BJ (cell line): ENCODE measurements around the gene CIC. TPM values are rescaled to one million over a fixed set of nuclear protein-coding genes. Genes with fewer than 3 reads are reported as not detected.

ENCODE experiments used
- CTCF ChIA-PET: fragments of 350-600 bp; formaldehyde crosslinking; extraction: SDS; loops from one replicate; lab custom pipeline; 2021; ENCODE audit warnings: antibody characterized with exemption, inconsistent platforms; lab: Yijun Ruan, JAX
- POLR2A ChIA-PET: fragments of 300-600 bp; sonication (Branson Sonifier 250); formaldehyde crosslinking; extraction: SDS; loops from one replicate; lab custom pipeline; 2021; ENCODE audit warnings: antibody characterized with exemption; lab: Charles Lee
- DNase-seq: peaks from one replicate; pipeline ENCODE4 v3.0.0-alpha.2; 2011; ENCODE audit warnings: low read depth
- H3K27me3 ChIP-seq: 2 replicates; pipeline ENCODE4 v1.6.0; 2011; ENCODE audit warnings: low read length; ENCODE audit not compliant: control insufficient read depth, insufficient read depth
- H3K36me3 ChIP-seq: 2 replicates; pipeline ENCODE4 v1.5.1; 2011; ENCODE audit warnings: low read length; ENCODE audit not compliant: control insufficient read depth, insufficient read depth
- H3K4me3 ChIP-seq: 2 replicates; pipeline ENCODE4 v1.5.1; 2011; ENCODE audit warnings: low read depth, mild to moderate bottlenecking, control low read depth, low read length
- polyA plus RNA-seq: library from polyadenylated mRNA; depleted of rRNA; stranded (reverse); fragments of >200 nt; gene quantifications from 2 replicates; pipeline ENCODE4 v1.2.3, GENCODE V29; 2011
- TF ChIP-seq, protein P1 (sequence below): IDR thresholded peaks from 2 replicates; pipeline ENCODE4 v1.5.1; 2011; ENCODE audit warnings: low read depth, mild to moderate bottlenecking, control low read depth, inconsistent platforms, low read length, moderate library complexity; ENCODE audit not compliant: insufficient read depth

Gene CIC
- polyA plus RNA-seq, 1 experiment: 7.0 TPM

DNA sequence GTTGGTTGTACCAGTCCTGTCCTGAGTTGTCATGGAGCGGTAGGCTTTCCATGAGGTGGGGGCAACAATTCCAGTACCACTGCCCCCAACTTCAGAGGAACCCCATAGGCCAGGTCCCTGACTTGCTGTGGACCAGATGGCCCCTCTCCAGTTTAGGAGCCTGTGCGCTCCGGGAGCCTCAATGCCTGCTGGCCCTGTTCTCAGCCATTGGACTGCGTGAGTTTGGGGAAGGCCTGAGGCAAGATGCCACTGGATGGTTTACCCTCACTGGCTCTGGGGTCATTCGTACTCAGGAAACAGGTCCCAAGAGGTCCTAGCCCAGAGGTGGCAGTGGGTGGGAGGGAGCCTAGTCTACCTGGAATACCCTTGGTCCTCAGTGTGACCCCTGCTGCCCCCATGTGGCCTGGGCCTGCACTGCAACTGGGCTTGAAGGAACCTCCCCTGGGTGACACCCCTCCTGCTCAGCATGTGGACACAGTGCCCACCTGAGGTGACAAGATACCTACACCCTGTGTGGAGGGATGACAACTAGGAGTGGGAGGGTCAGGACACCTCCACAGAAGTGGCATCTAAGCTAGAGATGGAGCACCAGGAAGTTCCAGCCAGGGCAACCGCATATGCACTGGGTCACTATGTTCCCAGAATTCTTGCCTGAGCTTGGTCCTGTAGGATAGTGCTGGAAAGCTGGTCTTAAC, 26.9 kb downstream of the CIC start:
- ChIA-PET CTCF (interaction anchor here (0.6 to 10.9 kb wide), 28 partner anchors 9 to 194 kb away, joined by 3 to 109 read pairs (median 4); partner anchors contain the start of genes ERF, GSK3A and POU2F2), POLR2A (interaction anchor here (0.6 kb wide), 1 partner anchor 54 kb away, joined by 3 read pairs; the partner anchor contains the start of gene GSK3A)
- H3K27me3 ChIP-seq: no peaks in the 10 kb centered on the region
- no peak overlapping the region for H3K4me3 ChIP-seq
- peaks cover 31% of the 10 kb centered on the region for H3K36me3 ChIP-seq
- DNase-seq: no peak
- TF ChIP-seq, protein P1, sequence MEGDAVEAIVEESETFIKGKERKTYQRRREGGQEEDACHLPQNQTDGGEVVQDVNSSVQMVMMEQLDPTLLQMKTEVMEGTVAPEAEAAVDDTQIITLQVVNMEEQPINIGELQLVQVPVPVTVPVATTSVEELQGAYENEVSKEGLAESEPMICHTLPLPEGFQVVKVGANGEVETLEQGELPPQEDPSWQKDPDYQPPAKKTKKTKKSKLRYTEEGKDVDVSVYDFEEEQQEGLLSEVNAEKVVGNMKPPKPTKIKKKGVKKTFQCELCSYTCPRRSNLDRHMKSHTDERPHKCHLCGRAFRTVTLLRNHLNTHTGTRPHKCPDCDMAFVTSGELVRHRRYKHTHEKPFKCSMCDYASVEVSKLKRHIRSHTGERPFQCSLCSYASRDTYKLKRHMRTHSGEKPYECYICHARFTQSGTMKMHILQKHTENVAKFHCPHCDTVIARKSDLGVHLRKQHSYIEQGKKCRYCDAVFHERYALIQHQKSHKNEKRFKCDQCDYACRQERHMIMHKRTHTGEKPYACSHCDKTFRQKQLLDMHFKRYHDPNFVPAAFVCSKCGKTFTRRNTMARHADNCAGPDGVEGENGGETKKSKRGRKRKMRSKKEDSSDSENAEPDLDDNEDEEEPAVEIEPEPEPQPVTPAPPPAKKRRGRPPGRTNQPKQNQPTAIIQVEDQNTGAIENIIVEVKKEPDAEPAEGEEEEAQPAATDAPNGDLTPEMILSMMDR: peak; percentile 98

GRCh38 chr19:42297039-42297438, 28.0 kb downstream of the CIC start:
- ChIA-PET POLR2A (no interaction called here), CTCF (interaction anchor here (0.6 to 10.9 kb wide), 19 partner anchors 11 to 195 kb away, joined by 3 to 109 read pairs (median 4); partner anchors contain the start of genes ERF, GSK3A and POU2F2)
- Histone ChIP-seq H3K4me3 (no peak overlapping the region), H3K27me3 (no peaks in the 10 kb centered on the region), H3K36me3 (peaks cover 23% of the 10 kb centered on the region)
- DNase-seq: no peak
- TF ChIP-seq, protein P1: no peak

- TF ChIP-seq, protein P1: no peak
- POLR2A ChIA-PET: no interaction called here
- no peak for DNase-seq
- CTCF ChIA-PET: interaction anchor here (0.6 to 10.9 kb wide), 4 partner anchors 20 to 194 kb away, joined by 3 to 109 read pairs (median 4); partner anchors contain the start of gene GSK3A
- no peaks in the 10 kb centered on the region for H3K27me3 ChIP-seq
- no peaks in the 10 kb centered on the region; the same call in 1 of the 2 replicates for H3K36me3 ChIP-seq
- peak within 1 kb of the TSS; percentile 75 for H3K4me3 ChIP-seq
These were observed 32.7 kb downstream of the CIC start, which contains the start of gene PRR19 for GRCh38 chr19:42301646-42302203. Gene PRR19, plus strand, starts transcription at chr19:42302132. Its CDS starts 7,453 bp downstream, at chr19:42309585.

DNA sequence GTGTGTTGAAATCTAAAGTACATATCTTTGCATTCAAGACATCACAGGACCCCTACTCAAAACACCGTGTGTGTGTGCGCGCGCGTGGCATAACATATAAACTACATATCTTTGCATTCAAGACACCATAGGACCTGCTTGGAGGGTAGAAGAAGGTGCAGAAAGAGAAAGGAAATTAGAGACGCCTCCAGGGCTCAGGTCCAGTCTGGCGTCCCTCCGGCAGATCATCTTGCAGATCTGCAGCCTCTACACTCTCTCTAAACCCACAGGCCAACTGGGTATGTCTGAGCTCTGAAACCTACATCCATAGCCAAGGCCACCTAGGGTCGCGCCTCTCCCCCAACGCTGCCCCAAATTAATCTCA, 34.0 kb downstream of the CIC start:
- ChIA-PET CTCF (interaction anchor here (0.7 to 10.9 kb wide), 5 partner anchors 13 to 58 kb away, joined by 3 to 109 read pairs (median 4); partner anchors contain the start of gene GSK3A), POLR2A (no interaction called here)
- Histone ChIP-seq H3K27me3 (no peaks in the 10 kb centered on the region), H3K4me3 (peak overlapping the region; percentile 75), H3K36me3 (no peaks in the 10 kb centered on the region)
- no peak for DNase-seq
- TF ChIP-seq, protein P1: no peak

GRCh38 chr19:42303876-42304275, 34.8 kb downstream of the CIC start:
- H3K36me3 ChIP-seq: no peaks in the 10 kb centered on the region
- CTCF ChIA-PET: interaction anchor here (0.6 to 1.4 kb wide), 4 partner anchors 20 to 121 kb away, joined by 3 to 5 read pairs (median 4); no protein-coding TSS in a partner anchor
- POLR2A ChIA-PET: no interaction called here
- DNase-seq: no peak
- no peak overlapping the region for H3K4me3 ChIP-seq
- no peaks in the 10 kb centered on the region for H3K27me3 ChIP-seq
- TF ChIP-seq, protein P1: no peak
